Lung (tissue), 12 donors: ENCODE data around the gene SPSB2. TPM values are rescaled to one million over a fixed set of nuclear protein-coding genes. Genes with fewer than 3 reads are reported as not detected.

ENCODE experiments used
- ATAC-seq: fragments of 200-7000 bp; cut with Tn5 transposase; one replicate; pipeline ENCODE4 v1.9.1; 2020; ENCODE audit warnings: moderate number of reproducible peaks; ENCODE audit not compliant: insufficient read depth, low FRiP score
- DNase-seq, 3 donors: peaks; one replicate each; pipeline ENCODE4 v3.0.0-alpha.2; 2013 to 2017
- H3K27ac ChIP-seq, 2 donors: one replicate each; pipeline ENCODE4 v1.5.1; 2013; ENCODE audit warnings: mild to moderate bottlenecking in 2 of 2, moderate library complexity in 2 of 2, control low read depth in 1 of 2, inconsistent platforms in 1 of 2, low read depth in 1 of 2, low read length in 1 of 2
- H3K27me3 ChIP-seq, 3 donors: one replicate each; pipeline ENCODE4 v1.5.1; 2013; ENCODE audit warnings: low read length in 2 of 3; ENCODE audit not compliant: control insufficient read depth in 3 of 3, insufficient read depth in 3 of 3
- H3K36me3 ChIP-seq, 4 donors: one replicate each; pipeline ENCODE4 v1.5.1; 2013; ENCODE audit warnings: low read length in 4 of 4, mild to moderate bottlenecking in 1 of 4, moderate library complexity in 1 of 4; ENCODE audit not compliant: control insufficient read depth in 4 of 4, insufficient read depth in 4 of 4
- H3K4me1 ChIP-seq, 5 donors: one replicate each; pipeline ENCODE4 v1.5.1; 2013; ENCODE audit warnings: low read length in 5 of 5, mild to moderate bottlenecking in 2 of 5, moderate library complexity in 1 of 5; ENCODE audit not compliant: control insufficient read depth in 5 of 5, insufficient read depth in 5 of 5
- H3K4me3 ChIP-seq: one replicate; pipeline ENCODE4 v1.5.1; 2013; ENCODE audit warnings: mild to moderate bottlenecking, control low read depth, moderate library complexity
- H3K9ac ChIP-seq, 2 donors: one replicate each; pipeline ENCODE4 v1.5.1; 2013; ENCODE audit warnings: low read length in 2 of 2, control low read depth in 1 of 2; ENCODE audit not compliant: insufficient read depth in 1 of 2
- H3K9me3 ChIP-seq, 4 donors: one replicate each; pipeline ENCODE4 v1.5.1; 2013; ENCODE audit warnings: low read length in 3 of 4, mild to moderate bottlenecking in 1 of 4, moderate library complexity in 1 of 4; ENCODE audit not compliant: control insufficient read depth in 4 of 4, insufficient read depth in 3 of 4
- WGBS, 2 donors: extraction: QIAGEN DNeasy Blood & Tissue Kit; methylation state at CpG; one replicate each; pipeline ENCODE4 v1.1.7; 2013; 5-methylcytosine and 5-hydroxymethylcytosine counted together
- polyA plus RNA-seq, 2 donors: library from polyadenylated mRNA; stranded (reverse); fragments of 200-250 nt; gene quantifications; one replicate each; pipeline ENCODE4 v1.2.1, GENCODE V29; 2013
- total RNA-seq, 2 donors: library from RNA; depleted of rRNA in 1 of 2; stranded (reverse); fragments of >200 nt in 1 of 2; gene quantifications; one replicate each; pipeline ENCODE4 v1.2.1, GENCODE V29; 2014 to 2021
- TF ChIP-seq, protein P1 (sequence below): IDR thresholded peaks from 2 replicates; pipeline ENCODE4 v1.5.1; 2012; ENCODE audit warnings: mild to moderate bottlenecking; ENCODE audit errors: control extremely low read depth, extremely low read depth
- donor health status: control.
- donor health status: control.
- donor health status: Bipolar disorder and iron deficiency.
- donor health status: healthy.
- donor health status: DM: yes; HTN: yes; CAD: no.

SPSB2 gene
- total and polyA plus RNA-seq, 4 donors = 21.0 to 39.8 (median 31.4) TPM

DNA sequence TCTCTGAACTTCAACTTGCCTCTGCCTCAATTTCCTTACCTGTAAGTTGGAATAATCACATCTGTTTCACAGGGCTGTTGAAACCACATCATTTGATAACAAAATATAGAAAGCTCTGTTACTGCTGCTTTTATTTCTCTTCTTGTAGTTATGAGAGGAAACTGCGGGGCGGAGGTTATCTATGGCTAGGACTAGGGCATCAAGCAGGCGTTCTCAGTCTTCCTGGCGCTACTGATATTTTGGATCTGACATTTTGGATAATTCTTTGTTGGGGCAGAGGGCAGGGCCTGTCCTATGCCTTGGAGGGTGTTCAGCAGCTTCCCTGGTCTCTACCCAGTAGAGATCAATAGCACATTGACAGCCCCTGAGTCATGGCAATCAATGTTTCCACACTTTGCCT, 41.0 kb downstream of the SPSB2 start:
- H3K4me1 ChIP-seq = peaks cover 0 to 20% (median 0%) of the 10 kb centered on the region in 5 donors
- no peaks in the 10 kb centered on the region for H3K27me3 ChIP-seq
- ATAC-seq (no peak), DNase-seq (no peak)
- H3K9ac ChIP-seq = no peak overlapping the region
- H3K9me3 ChIP-seq = no peaks in the 10 kb centered on the region
- peaks cover 0 to 12% (median 7%) of the 10 kb centered on the region in 4 donors for H3K36me3 ChIP-seq
- WGBS, 2 donors = 93 to 95% methylated on average over 4 of the region's 4 CpGs
- TF ChIP-seq, protein P1, sequence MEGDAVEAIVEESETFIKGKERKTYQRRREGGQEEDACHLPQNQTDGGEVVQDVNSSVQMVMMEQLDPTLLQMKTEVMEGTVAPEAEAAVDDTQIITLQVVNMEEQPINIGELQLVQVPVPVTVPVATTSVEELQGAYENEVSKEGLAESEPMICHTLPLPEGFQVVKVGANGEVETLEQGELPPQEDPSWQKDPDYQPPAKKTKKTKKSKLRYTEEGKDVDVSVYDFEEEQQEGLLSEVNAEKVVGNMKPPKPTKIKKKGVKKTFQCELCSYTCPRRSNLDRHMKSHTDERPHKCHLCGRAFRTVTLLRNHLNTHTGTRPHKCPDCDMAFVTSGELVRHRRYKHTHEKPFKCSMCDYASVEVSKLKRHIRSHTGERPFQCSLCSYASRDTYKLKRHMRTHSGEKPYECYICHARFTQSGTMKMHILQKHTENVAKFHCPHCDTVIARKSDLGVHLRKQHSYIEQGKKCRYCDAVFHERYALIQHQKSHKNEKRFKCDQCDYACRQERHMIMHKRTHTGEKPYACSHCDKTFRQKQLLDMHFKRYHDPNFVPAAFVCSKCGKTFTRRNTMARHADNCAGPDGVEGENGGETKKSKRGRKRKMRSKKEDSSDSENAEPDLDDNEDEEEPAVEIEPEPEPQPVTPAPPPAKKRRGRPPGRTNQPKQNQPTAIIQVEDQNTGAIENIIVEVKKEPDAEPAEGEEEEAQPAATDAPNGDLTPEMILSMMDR = no peak
- no peak overlapping the region for H3K4me3 ChIP-seq
- H3K27ac ChIP-seq = no peak overlapping the region

DNA sequence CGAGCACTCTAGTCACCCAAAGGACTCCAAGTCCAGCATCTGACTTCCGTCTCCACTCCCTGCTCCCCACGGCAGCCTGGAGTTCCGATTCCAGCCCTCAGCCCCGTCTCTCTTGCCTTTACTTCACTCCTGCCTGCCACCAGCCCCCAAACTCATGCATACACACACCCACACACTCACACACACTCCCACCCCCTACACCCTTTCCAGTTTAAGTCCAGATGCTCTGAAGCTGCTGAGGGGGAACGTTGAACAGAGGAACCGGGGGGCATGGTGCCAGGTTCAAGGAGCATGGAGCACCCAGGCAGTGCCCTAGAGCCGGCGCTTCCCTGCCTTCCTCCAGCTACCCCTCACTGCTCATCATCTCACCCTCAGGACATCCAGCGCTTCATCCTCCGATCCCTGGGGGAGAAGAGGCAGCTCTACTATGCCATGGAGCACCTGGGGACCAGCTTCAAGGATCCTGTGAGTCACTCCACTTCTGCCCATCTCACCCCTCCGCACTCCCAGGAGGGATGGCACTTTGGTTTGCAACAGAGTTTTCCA, 41.6 kb downstream of the SPSB2 start:
- H3K9me3 ChIP-seq = no peaks in the 10 kb centered on the region
- peaks cover 0 to 25% (median 0%) of the 10 kb centered on the region in 5 donors for H3K4me1 ChIP-seq
- no peak for DNase-seq
- H3K27me3 ChIP-seq = no peaks in the 10 kb centered on the region
- peaks cover 0 to 12% (median 7%) of the 10 kb centered on the region in 4 donors for H3K36me3 ChIP-seq
- WGBS, 2 donors = 90 to 93% methylated on average over 11 to 12 of the region's 12 CpGs
- no peak for ATAC-seq
- TF ChIP-seq, protein P1 = no peak
- no peak overlapping the region for H3K4me3 ChIP-seq
- H3K9ac ChIP-seq = no peak overlapping the region
- no peak overlapping the region for H3K27ac ChIP-seq

DNA sequence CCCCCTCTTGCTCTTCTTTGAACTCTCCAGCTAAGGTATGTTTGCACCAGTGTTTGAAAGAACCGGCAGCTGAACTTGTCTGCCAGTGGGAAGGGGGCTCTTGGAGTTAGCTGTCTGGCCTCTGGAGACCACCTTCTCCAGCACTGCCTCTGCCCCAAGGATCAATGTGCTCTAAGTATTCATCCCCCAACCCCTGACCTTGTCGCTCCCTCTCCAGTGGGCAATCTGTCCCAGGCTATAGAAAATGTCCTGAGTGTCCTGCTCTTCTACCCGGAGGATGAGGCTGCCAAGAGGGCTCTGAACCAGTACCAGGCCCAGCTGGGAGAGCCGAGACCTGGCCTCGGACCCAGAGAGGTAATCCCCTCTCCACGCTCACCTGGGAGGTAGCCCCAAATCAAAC, 42.1 kb downstream of the SPSB2 start:
- ATAC-seq (no peak), DNase-seq (no peak)
- peaks cover 0 to 12% (median 6%) of the 10 kb centered on the region in 4 donors for H3K36me3 ChIP-seq
- no peak overlapping the region for H3K9ac ChIP-seq
- H3K4me1 ChIP-seq = peaks cover 0 to 25% (median 0%) of the 10 kb centered on the region in 5 donors
- H3K27me3 ChIP-seq = no peaks in the 10 kb centered on the region
- TF ChIP-seq, protein P1 = no peak
- no peaks in the 10 kb centered on the region for H3K9me3 ChIP-seq
- WGBS, 2 donors = 90 to 97% methylated on average over 6 of the region's 6 CpGs
- no peak overlapping the region for H3K27ac ChIP-seq
- no peak overlapping the region for H3K4me3 ChIP-seq
